GM20000 (cell line): ENCODE measurements around the gene TUBA1B.
"Not testable (repeated sequence)": the region's sequence is repeated elsewhere in the genome, so short reads cannot be mapped to it uniquely, and the experiment has no call there.

Source experiments
- DNase-seq: peaks from one replicate; pipeline ENCODE4 v3.0.0; 2012; ENCODE audit warnings: low spot score
- TF ChIP-seq, protein P1 (sequence below): IDR thresholded peaks from 2 replicates; pipeline ENCODE4 v1.5.1; 2012; ENCODE audit warnings: mild to moderate bottlenecking, control low read depth; ENCODE audit errors: extremely low read depth, missing control alignments

Gene TUBA1B

DNA sequence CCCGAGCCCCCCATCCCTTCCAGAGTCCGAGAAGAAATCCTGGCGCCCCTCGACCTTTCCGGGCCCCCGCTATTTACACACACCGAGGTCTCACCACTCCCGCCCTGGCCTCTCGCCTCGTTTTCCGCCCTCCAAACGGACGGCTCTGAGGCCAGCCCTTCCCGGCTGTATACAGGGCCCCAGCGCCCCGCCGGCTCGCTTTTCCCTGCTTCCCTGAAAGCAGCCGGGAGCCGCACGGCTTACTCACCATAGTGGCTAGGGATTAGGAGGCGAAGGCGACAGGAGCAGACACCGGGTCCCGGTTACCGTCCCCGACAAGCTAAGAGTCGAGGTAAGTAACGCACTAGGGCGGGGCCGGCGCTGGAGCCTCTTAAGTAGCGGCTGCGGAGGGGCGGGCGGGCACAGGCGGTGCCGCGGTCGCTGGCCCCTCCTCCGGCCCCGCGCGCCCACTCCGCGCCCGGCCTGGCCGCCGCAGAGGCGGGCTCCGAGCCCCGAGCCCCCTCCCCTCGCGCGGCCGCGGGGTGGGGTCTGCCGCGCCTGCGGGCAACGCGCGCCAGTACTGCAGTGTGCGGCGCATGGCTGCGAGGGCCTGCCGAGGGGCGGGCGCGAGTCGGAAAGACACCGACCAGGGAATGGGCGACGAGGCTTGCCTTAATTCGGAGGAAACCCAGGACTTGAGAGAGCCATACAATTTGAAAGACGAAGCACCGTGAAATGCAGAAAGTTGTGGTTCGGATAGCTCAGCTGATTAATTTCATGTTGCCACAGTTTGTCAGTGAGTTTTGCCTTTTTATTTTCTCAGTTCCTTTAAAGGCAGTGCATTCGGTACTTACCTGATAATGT lies at the start of gene TUBA1B:
Gene TUBA1B (minus strand): TSS at position 345 of the 843 bp plus-strand sequence. CDS start 95 bp downstream, at position 250.
- DNase-seq = peak; percentile 98
- TF ChIP-seq, protein P1, sequence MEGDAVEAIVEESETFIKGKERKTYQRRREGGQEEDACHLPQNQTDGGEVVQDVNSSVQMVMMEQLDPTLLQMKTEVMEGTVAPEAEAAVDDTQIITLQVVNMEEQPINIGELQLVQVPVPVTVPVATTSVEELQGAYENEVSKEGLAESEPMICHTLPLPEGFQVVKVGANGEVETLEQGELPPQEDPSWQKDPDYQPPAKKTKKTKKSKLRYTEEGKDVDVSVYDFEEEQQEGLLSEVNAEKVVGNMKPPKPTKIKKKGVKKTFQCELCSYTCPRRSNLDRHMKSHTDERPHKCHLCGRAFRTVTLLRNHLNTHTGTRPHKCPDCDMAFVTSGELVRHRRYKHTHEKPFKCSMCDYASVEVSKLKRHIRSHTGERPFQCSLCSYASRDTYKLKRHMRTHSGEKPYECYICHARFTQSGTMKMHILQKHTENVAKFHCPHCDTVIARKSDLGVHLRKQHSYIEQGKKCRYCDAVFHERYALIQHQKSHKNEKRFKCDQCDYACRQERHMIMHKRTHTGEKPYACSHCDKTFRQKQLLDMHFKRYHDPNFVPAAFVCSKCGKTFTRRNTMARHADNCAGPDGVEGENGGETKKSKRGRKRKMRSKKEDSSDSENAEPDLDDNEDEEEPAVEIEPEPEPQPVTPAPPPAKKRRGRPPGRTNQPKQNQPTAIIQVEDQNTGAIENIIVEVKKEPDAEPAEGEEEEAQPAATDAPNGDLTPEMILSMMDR = no peak

DNA sequence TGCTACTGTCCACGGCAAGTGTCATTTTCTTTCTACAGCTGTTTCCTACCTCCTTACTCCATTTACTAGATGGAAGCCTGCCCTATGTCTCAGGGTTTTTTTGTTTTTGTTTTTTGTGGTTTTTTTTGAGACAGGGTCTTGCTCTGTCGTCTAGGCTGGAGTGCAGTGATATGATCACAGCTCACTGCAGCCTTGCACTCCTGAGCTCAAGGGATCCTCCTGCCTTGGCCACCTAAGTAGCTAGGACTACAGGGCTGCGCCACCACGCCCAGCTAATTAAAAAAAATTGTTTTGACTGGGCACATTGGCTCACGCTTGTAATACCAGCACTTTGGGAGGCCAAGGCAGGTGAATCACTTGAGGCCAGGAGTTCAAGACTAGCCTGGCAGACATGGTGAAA lies 43.0 kb upstream of the TUBA1B start:
- no peak for DNase-seq
- TF ChIP-seq, protein P1 = no peak

DNA sequence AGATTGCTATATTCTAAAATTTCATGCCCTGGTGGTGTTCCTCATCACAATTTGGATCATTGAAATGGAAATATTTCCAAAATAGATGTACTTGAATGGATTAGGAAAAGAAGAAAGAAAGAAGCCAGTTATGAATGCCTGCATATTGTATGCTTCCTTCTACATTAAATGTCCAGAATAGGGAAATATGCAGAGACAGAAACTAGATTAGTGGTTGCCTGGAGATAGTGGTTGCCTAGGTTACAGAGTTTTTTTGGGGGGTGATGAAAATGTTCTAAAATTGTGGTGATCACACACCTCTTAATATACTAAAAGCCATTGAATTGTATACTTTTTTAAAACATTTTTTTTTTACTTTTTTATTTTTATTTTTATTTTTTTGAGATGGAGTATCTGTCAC lies 39.7 kb upstream of the TUBA1B start:
- TF ChIP-seq, protein P1 = no peak
- DNase-seq = no peak

DNA sequence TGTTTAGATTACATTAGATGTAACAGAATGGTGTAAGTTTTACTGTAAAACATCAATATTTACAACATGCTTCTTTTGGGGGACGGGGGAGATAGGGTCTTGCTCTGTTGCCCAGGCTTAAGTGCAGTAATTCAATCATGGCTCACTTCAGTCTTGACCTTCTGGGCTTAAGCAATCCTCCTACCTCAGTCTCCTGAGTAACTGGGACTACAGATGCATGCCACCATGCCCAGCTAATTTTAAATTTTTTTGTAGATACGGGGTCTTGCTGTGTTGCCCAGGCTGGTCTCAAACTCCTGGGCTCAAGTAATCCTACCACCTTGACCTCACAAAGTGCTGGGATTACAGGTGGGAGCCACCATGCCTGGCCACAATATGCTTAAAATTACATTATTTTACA lies 33.9 kb upstream of the TUBA1B start:
- TF ChIP-seq, protein P1 = no peak
- no peak for DNase-seq

DNA sequence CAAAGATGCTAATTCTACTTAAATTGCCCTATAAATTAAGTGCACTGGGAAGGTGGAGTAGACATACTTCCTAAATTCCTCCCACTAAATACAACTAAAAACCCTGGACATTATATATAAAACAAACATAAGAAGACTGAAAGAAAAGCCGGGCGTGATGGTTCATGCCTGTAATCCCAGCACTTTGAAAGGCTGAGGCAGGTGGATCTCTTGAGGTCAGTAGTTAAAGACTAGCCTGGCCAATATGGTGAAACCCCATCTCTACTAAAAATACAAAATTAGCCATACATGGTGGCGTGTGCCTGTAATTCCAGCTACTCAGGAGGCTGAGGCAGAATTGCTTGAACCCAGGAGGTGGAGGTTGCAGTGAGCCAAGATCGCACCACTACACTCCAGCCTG lies 30.7 kb upstream of the TUBA1B start:
- DNase-seq = not testable (repeated sequence)

DNA sequence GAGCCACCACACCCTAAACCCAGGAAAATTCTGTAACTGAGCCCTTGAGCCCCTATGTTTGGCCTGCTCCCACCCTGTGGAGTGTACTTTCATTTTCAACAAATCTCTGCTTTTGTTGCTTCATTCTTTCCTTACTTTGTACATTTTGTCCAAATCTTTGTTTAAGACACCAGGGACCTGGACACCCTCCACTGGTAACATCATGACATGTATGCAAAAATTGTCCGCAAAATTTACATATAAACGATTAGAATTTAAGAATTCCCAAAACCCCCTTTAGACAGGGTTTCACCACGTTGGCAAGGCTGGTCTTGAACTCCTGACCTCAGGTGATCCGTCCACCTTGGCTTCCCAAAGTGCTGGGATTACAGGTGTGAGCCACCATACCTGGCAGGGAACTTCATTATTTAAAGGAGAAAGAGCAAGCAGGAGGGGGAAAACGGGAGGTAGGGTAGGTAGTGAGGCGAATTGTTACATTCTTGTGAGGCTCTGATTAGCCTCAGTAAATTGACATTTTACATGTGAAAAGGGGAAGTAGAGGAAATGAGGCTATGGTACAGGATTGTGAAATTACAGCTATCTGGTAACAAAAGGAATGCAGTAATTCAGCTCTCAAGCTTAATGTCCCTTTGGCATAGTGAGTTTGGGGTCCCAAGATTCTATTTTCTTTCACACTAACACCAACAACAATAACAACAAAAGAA lies 30.0 kb upstream of the TUBA1B start:
- TF ChIP-seq, protein P1 = no peak
- no peak for DNase-seq

DNA sequence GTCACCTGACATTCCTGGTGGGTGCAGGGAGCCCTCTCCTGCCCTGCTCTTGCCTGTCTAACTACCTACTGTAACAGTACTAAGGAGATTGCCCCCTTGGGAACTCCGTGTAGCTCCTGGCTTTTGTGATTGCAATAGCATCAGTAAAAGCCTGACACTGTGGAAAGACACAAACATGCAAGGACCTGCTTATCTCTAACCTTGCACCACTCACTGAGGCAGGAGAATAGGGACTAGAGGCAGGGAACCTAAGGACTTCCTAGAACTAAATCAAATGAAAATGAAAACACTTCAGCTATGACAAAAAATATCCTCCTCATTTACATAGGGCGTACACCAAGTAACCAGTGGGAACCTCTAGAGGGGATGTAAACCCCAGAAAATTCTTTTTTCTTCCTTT lies 29.2 kb upstream of the TUBA1B start:
- TF ChIP-seq, protein P1 = no peak
- no peak for DNase-seq
